Omental fat pad (tissue), 4 donors: ENCODE results near the gene VAV2. TPM values are rescaled to one million over a fixed set of nuclear protein-coding genes. Genes with fewer than 3 reads are reported as not detected.

ENCODE experiments used
- ATAC-seq: fragments of 150-250 bp; one replicate; pipeline ENCODE4 v1.9.1; 2016; ENCODE audit warnings: mild to moderate bottlenecking, moderate library complexity; ENCODE audit not compliant: low FRiP score
- DNase-seq: peaks from one replicate; pipeline ENCODE4 v3.0.0-alpha.2; 2019; ENCODE audit warnings: low spot score
- total RNA-seq, 4 donors: library from RNA; depleted of rRNA; stranded (reverse); fragments of >200 nt; gene quantifications; one replicate each; pipeline ENCODE4 v1.1.0, GENCODE V29; 2016
- TF ChIP-seq, protein P1 (sequence below), 3 donors: fragments of 450-650 bp; IDR thresholded peaks; one replicate each; pipeline ENCODE4 v1.5.1; 2016 to 2017; ENCODE audit warnings: antibody characterized with exemption in 3 of 3, mild to moderate bottlenecking in 3 of 3, moderate library complexity in 2 of 3

Gene VAV2
- total RNA-seq, 4 donors from 2014 or later = 4.0 to 10.9 (median 6.2) TPM

GRCh38 chr9:133795049-133795448, 197.1 kb downstream of the VAV2 start:
- DNase-seq (no peak), ATAC-seq (no peak)
- TF ChIP-seq, protein P1, sequence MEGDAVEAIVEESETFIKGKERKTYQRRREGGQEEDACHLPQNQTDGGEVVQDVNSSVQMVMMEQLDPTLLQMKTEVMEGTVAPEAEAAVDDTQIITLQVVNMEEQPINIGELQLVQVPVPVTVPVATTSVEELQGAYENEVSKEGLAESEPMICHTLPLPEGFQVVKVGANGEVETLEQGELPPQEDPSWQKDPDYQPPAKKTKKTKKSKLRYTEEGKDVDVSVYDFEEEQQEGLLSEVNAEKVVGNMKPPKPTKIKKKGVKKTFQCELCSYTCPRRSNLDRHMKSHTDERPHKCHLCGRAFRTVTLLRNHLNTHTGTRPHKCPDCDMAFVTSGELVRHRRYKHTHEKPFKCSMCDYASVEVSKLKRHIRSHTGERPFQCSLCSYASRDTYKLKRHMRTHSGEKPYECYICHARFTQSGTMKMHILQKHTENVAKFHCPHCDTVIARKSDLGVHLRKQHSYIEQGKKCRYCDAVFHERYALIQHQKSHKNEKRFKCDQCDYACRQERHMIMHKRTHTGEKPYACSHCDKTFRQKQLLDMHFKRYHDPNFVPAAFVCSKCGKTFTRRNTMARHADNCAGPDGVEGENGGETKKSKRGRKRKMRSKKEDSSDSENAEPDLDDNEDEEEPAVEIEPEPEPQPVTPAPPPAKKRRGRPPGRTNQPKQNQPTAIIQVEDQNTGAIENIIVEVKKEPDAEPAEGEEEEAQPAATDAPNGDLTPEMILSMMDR (IDR thresholded peaks at IDR 0.05) = no peak

GRCh38 chr9:133794016-133794760, 197.9 kb downstream of the VAV2 start:
- TF ChIP-seq, protein P1 (IDR thresholded peaks at IDR 0.05) = no peak
- DNase-seq = no peak

GRCh38 chr9:133793471-133793870, 198.7 kb downstream of the VAV2 start:
- no peak for DNase-seq
- ATAC-seq = no peak
- TF ChIP-seq, protein P1 (IDR thresholded peaks at IDR 0.05) = no peak

More at GRCh38 chr9:133794016-133794760, 197.9 kb downstream of the VAV2 start:
- ATAC-seq = no peak

GRCh38 chr9:133792721-133793470, 199.2 kb downstream of the VAV2 start:
- ATAC-seq (peak; percentile 79), DNase-seq (peak; percentile 63)
- TF ChIP-seq, protein P1 (IDR thresholded peaks at IDR 0.05) = peak in 1 of 3 donors; percentile 87

- ATAC-seq = no peak
- DNase-seq = no peak
- TF ChIP-seq, protein P1 (IDR thresholded peaks at IDR 0.05) = no peak
Measured at GRCh38 chr9:133791735-133792649, 200.1 kb downstream of the VAV2 start.

- ATAC-seq (no peak), DNase-seq (no peak)
- TF ChIP-seq, protein P1 (IDR thresholded peaks at IDR 0.05) = no peak
Measured at GRCh38 chr9:133791069-133791468, 201.1 kb downstream of the VAV2 start.
